Colonic mucosa (tissue), 4 donors: Measurements from ENCODE around the gene IFFO2. TPM values are rescaled to one million over a fixed set of nuclear protein-coding genes. Genes with fewer than 3 reads are reported as not detected.

Experiments used
- DNase-seq: peaks from one replicate; pipeline ENCODE4 v3.0.0-alpha.2; 2020
- H3K27ac ChIP-seq: fragments of 200-600 bp; one replicate; pipeline ENCODE4 v1.8.0; 2021
- H3K27me3 ChIP-seq: fragments of 200-600 bp; one replicate; pipeline ENCODE4 v1.8.0; 2021
- H3K36me3 ChIP-seq: fragments of 200-600 bp; one replicate; pipeline ENCODE4 v1.8.0; 2021
- H3K4me1 ChIP-seq: fragments of 200-600 bp; one replicate; pipeline ENCODE4 v1.8.0; 2021; ENCODE audit warnings: mild to moderate bottlenecking
- H3K4me3 ChIP-seq: fragments of 200-600 bp; one replicate; pipeline ENCODE4 v1.8.0; 2021
- H3K9ac ChIP-seq, 2 donors: one replicate each; pipeline ENCODE4 v1.7.0; 2013; ENCODE audit warnings: control low read depth in 2 of 2, low read depth in 2 of 2, low read length in 2 of 2
- H3K9me3 ChIP-seq: fragments of 200-600 bp; one replicate; pipeline ENCODE4 v1.8.0; 2021
- intact Hi-C: fragments of 100-400 bp; cut with DNase I; formaldehyde crosslinking; loops from one replicate; pipeline ENCODE4 v1.14.1; 2022
- microRNA-seq: library from miRNA; unstranded; fragments of <30 nt; microRNA quantifications from one replicate; pipeline ENCODE4, GENCODE V29; 2019
- total RNA-seq, 2 donors: library from RNA; stranded (reverse); fragmentation: NEBNext Ultra II Directional in 1 of 2; extraction: Animal tissue kit (Norgen Biotek cat#: 25700) in 1 of 2; gene quantifications; one replicate each; pipeline ENCODE4 v1.2.1, GENCODE V29; 2021
- TF ChIP-seq, protein P1 (sequence below): fragments of 200-600 bp; IDR thresholded peaks from one replicate; pipeline ENCODE4 v1.8.0; 2022; ENCODE audit warnings: antibody characterized with exemption, mild to moderate bottlenecking
- donor health status: healthy.
- donor health status: DM: no; HTN: no; CAD: no.
- donor health status: DM: no; HTN: no; CAD: no.

IFFO2 gene
- total RNA-seq, 2 donors from 2014 or later = 5.6 to 14.0 TPM

DNA sequence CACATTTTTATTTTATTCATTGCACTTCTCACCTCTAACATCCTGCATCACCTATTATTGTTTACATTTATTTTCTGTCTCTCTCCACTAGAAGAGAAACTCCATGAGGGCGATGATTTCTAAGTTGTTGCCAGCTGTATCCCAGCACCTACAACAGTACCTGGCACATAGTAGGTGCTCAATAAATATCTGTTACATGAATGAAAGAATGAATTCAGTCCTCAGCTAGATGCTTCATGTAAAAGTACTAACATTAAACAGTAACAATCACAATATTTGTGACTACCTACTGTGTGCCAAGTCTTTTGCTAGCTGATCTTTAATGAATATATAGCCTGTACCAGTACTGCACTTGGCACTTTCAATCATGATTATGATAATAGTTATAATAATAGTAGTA is 100.0 kb downstream of the IFFO2 start:
- TF ChIP-seq, protein P1, sequence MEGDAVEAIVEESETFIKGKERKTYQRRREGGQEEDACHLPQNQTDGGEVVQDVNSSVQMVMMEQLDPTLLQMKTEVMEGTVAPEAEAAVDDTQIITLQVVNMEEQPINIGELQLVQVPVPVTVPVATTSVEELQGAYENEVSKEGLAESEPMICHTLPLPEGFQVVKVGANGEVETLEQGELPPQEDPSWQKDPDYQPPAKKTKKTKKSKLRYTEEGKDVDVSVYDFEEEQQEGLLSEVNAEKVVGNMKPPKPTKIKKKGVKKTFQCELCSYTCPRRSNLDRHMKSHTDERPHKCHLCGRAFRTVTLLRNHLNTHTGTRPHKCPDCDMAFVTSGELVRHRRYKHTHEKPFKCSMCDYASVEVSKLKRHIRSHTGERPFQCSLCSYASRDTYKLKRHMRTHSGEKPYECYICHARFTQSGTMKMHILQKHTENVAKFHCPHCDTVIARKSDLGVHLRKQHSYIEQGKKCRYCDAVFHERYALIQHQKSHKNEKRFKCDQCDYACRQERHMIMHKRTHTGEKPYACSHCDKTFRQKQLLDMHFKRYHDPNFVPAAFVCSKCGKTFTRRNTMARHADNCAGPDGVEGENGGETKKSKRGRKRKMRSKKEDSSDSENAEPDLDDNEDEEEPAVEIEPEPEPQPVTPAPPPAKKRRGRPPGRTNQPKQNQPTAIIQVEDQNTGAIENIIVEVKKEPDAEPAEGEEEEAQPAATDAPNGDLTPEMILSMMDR = no peak
- no peak overlapping the region for H3K9ac ChIP-seq
- no peak for DNase-seq
- H3K4me1 ChIP-seq = no peaks in the 10 kb centered on the region
- H3K4me3 ChIP-seq = no peak overlapping the region
- no peaks in the 10 kb centered on the region for H3K27me3 ChIP-seq
- no peaks in the 10 kb centered on the region for H3K9me3 ChIP-seq
- no peaks in the 10 kb centered on the region for H3K36me3 ChIP-seq
- no peak overlapping the region for H3K27ac ChIP-seq
- intact Hi-C loops = no loop called here

DNA sequence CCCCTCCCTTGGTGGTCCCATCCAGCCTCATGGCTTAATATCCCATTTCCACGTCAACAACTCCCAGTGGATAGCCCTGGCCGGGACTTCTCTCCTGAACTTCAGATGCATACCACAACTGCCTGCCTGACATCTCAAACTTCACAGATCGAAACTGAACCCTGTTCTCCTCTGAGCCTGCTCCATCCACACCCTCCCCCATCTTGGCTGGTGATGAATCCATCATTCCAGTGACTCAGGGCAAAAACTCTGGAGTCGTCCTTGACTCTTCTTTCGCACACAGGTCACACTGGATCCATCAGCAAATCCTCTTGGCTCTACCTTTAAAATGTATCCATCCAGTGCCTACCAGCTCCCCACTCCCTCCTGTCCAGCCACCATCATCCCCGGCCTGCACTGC is 100.9 kb downstream of the IFFO2 start:
- no peak overlapping the region for H3K9ac ChIP-seq
- H3K27ac ChIP-seq = no peak overlapping the region
- no peaks in the 10 kb centered on the region for H3K9me3 ChIP-seq
- H3K27me3 ChIP-seq = no peaks in the 10 kb centered on the region
- TF ChIP-seq, protein P1 = no peak
- intact Hi-C loops = no loop called here
- H3K4me1 ChIP-seq = no peaks in the 10 kb centered on the region
- no peaks in the 10 kb centered on the region for H3K36me3 ChIP-seq
- no peak for DNase-seq
- H3K4me3 ChIP-seq = no peak overlapping the region

DNA sequence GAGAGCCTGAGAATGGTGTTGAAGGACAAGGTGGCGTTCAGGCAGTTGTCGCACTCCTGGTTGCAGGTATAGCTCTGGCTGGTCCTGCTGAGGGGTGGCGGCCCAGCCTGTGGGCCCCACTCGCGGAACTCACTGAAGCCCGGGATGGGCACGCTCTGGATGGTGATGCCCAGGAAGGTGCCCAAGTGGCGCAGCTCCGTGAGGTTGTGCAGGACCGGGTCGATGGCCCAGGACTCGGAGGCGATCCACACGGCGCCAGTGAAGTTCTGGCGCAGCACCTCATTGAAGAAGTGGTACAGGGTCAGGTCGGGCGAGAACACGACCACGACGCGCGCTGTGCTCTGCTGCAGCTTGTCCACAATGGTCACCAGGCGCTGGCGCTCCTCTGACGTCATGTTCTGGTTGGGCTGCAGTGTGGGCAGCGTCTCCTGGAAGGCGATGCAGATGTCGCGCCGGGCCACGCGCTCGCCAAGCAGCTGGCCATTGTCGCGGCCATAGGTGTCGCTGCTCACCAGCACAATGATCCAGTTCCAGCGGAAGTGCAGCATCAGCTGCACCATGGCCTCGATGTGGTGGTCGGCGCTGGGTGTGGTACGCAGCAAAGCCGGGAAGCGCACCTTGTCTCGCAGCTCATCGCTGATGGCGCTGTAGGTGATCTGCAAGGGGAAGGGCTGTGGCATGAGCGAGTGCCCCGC is 102.0 kb downstream of the IFFO2 start:
- intact Hi-C loops = no loop called here
- Histone ChIP-seq H3K4me3 (no peak overlapping the region), H3K27me3 (no peaks in the 10 kb centered on the region), H3K36me3 (no peaks in the 10 kb centered on the region), H3K27ac (no peak overlapping the region), H3K4me1 (no peaks in the 10 kb centered on the region), H3K9me3 (no peaks in the 10 kb centered on the region), H3K9ac (no peak overlapping the region)
- no peak for DNase-seq
- TF ChIP-seq, protein P1 = no peak

Small RNAs within 50 kb of the gene (microRNA-seq; reads per million reads assigned to microRNA genes)
- gene MIR1290 (not detected), gene MIR4695 (not detected)

Other genes with a start within 250 kb of the IFFO2 start
- not detected for gene TAS1R2, start 97.0 kb downstream of the IFFO2 start, total RNA-seq
- 10 to 100 TPM in 1 of 2 donors, 1 to 10 TPM in 1; 7.9 to 13.0 TPM for gene ALDH4A1, start 54.1 kb downstream of the IFFO2 start, total RNA-seq